Endothelial cell of umbilical vein (primary cell): ENCODE data around the gene FGF22. TPM values are rescaled to one million over a fixed set of nuclear protein-coding genes. Genes with fewer than 3 reads are reported as not detected.
A peak's percentile ranks its signal among the peaks of the same experiment; 100 is the strongest.

Experiments used
- BruUV-seq: library from RNA; stranded (reverse); fragments of 400-500 nt; replicated peaks from 2 replicates; lab custom pipeline; 2021; lab: Mats Ljungman, UMichigan
- CTCF ChIA-PET: fragments of 300-600, 350-600 bp; sonication (Branson Sonifier 250); formaldehyde crosslinking; loops from one replicate; lab custom pipeline; 2021; ENCODE audit warnings: antibody characterized with exemption, inconsistent platforms; lab: Charles Lee
- POLR2A ChIA-PET: fragments of 300-600, 350-600 bp; sonication (Branson Sonifier 250); formaldehyde crosslinking; loops from one replicate; lab custom pipeline; 2021; ENCODE audit warnings: antibody characterized with exemption, inconsistent platforms; lab: Charles Lee
- DNase-seq: peaks from one replicate; pipeline ENCODE4 v3.0.0-alpha.2; 2011; ENCODE audit warnings: low read depth, low spot score
- FAIRE-seq: peaks from 2 replicates; lab custom pipeline; 2011; peaks lifted over from hg19 to GRCh38; lab: Jason Lieb, UNC
- H2AFZ ChIP-seq: 2 replicates; pipeline ENCODE4 v1.6.0; 2012; ENCODE audit warnings: low read depth, low read length, control low read depth, inconsistent platforms
- H3K27ac ChIP-seq: 2 replicates; pipeline ENCODE4 v1.5.1; 2011; ENCODE audit warnings: low read depth, mild to moderate bottlenecking, control low read depth, low read length, moderate library complexity; ENCODE audit not compliant: insufficient read depth
- H3K27me3 ChIP-seq, 2 experiments: 2 replicates each; pipeline versions ENCODE4 v1.6.0 to v1.6.1; 2011; ENCODE audit warnings: low read length in 2 of 2, mixed read lengths in 1 of 2; ENCODE audit not compliant: control insufficient read depth in 2 of 2, insufficient read depth in 2 of 2
- H3K36me3 ChIP-seq, 2 experiments: 2 replicates in 1 of 2; 3 replicates in 1 of 2; pipeline ENCODE4 v1.5.1; 2011; ENCODE audit warnings: low read length in 2 of 2, mild to moderate bottlenecking in 1 of 2, moderate library complexity in 1 of 2; ENCODE audit not compliant: control insufficient read depth in 2 of 2, insufficient read depth in 2 of 2; ENCODE audit errors: extremely low read depth in 1 of 2
- H3K4me1 ChIP-seq: 3 replicates; pipeline ENCODE4 v1.5.1; 2011; ENCODE audit warnings: mild to moderate bottlenecking, low read length; ENCODE audit not compliant: control insufficient read depth, insufficient read depth; ENCODE audit errors: extremely low read depth
- H3K4me2 ChIP-seq: 2 replicates; pipeline ENCODE4 v1.6.1; 2011; ENCODE audit warnings: low read length, control low read depth, mixed read lengths; ENCODE audit not compliant: insufficient read depth
- H3K4me3 ChIP-seq, 3 experiments: fragments of 200-600 bp in 1 of 3; sonication (generic), shearing (Covaris generic) in 1 of 3; replicated peaks in 1 of 3; 2 replicates each; pipeline ENCODE4 v1.5.1; 2011 to 2016; ENCODE audit warnings: control low read depth in 3 of 3, low read length in 3 of 3, mild to moderate bottlenecking in 2 of 3, inconsistent platforms in 1 of 3, low read depth in 1 of 3, moderate library complexity in 1 of 3; ENCODE audit not compliant: insufficient read depth in 1 of 3
- H3K79me2 ChIP-seq: 2 replicates; pipeline ENCODE4 v1.6.0; 2012; ENCODE audit warnings: low read length, inconsistent platforms; ENCODE audit not compliant: control insufficient read depth, insufficient read depth
- H3K9ac ChIP-seq: replicated peaks from 2 replicates; pipeline ENCODE3; 2011; ENCODE audit warnings: low read length, control low read depth; ENCODE audit not compliant: insufficient read depth; ENCODE audit errors: extremely low read depth
- H3K9me1 ChIP-seq: replicated peaks from 3 replicates; pipeline ENCODE4 v1.6.0; 2011; ENCODE audit warnings: mild to moderate bottlenecking, low read length; ENCODE audit not compliant: control insufficient read depth, insufficient read depth; ENCODE audit errors: extremely low read depth
- H3K9me3 ChIP-seq: replicated peaks from 2 replicates; pipeline ENCODE4 v1.5.1; 2012; ENCODE audit warnings: low read length, inconsistent platforms; ENCODE audit not compliant: control insufficient read depth, insufficient read depth
- H4K20me1 ChIP-seq: replicated peaks from 2 replicates; pipeline ENCODE3; 2011; ENCODE audit warnings: mild to moderate bottlenecking, low read length; ENCODE audit not compliant: control insufficient read depth, insufficient read depth; ENCODE audit errors: extremely low read depth
- EZH2 ChIP-seq: IDR thresholded peaks from 2 replicates; pipeline ENCODE4 v1.6.1; 2012; ENCODE audit warnings: borderline replicate concordance, low read depth, mild to moderate bottlenecking, moderate library complexity, low read length, inconsistent platforms; ENCODE audit not compliant: severe bottlenecking
- FOS ChIP-seq: IDR thresholded peaks from 2 replicates; pipeline ENCODE4 v1.6.1; 2011; ENCODE audit warnings: mild to moderate bottlenecking, low read length, moderate library complexity, borderline replicate concordance; ENCODE audit not compliant: insufficient read depth
- JUN ChIP-seq: IDR thresholded peaks from 2 replicates; pipeline ENCODE4 v1.6.1; 2011; ENCODE audit warnings: borderline replicate concordance, low read depth; ENCODE audit not compliant: insufficient read length, insufficient read depth
- POLR2A ChIP-seq: IDR thresholded peaks from 2 replicates; pipeline ENCODE4 v1.6.1; 2012; ENCODE audit warnings: low read depth, mild to moderate bottlenecking, control low read depth, low read length
- dilution Hi-C: fragments of 300-500 bp; cut with MboI; formaldehyde crosslinking; loops from one replicate; pipeline ENCODE4 v1.15.0; 2019; ENCODE audit warnings: low sequenced_read_pairs; ENCODE audit not compliant: extremely low pct_ligation_motif_present
- intact Hi-C: fragments of 100-400 bp; cut with micrococcal nuclease; formaldehyde crosslinking; loops from one replicate; pipeline ENCODE4 v1.10.0; 2022
- polyA plus RNA-seq, 4 experiments: library from polyadenylated mRNA; depleted of rRNA in 3 of 4; stranded (reverse) in 3 of 4; unstranded in 1 of 4; fragments of >200 nt; gene quantifications; 2 replicates each; pipeline versions ENCODE4 v1.2.1 to v1.2.3, GENCODE V29; 2011 to 2012; ENCODE audit warnings: missing spikeins in 1 of 4
- total RNA-seq: library from RNA; stranded (reverse); gene quantifications from 2 replicates; pipeline ENCODE4 v1.2.3, GENCODE V29; 2021
- TF ChIP-seq, protein P1 (sequence below), 2 donors: IDR thresholded peaks; 1 replicate in 1 of 2; 2 replicates in 1 of 2; pipeline ENCODE4 v1.5.1; 2011; ENCODE audit warnings: low read length in 2 of 2, mild to moderate bottlenecking in 2 of 2, moderate library complexity in 2 of 2, control low read depth in 1 of 2, inconsistent platforms in 1 of 2, low read depth in 1 of 2; ENCODE audit not compliant: insufficient read depth in 1 of 2; ENCODE audit errors: extremely low read depth in 1 of 2
- TF ChIP-seq, protein P2 (sequence below): IDR thresholded peaks from 2 replicates; pipeline ENCODE4 v1.6.1; 2011; ENCODE audit not compliant: insufficient read depth, insufficient read length

The FGF22 gene
- total and polyA plus RNA-seq, 2 donors (not counting 3 experiments of a cell fraction or from before 2014, with no cell fraction given) = 0.07 TPM; not detected in 1

DNA sequence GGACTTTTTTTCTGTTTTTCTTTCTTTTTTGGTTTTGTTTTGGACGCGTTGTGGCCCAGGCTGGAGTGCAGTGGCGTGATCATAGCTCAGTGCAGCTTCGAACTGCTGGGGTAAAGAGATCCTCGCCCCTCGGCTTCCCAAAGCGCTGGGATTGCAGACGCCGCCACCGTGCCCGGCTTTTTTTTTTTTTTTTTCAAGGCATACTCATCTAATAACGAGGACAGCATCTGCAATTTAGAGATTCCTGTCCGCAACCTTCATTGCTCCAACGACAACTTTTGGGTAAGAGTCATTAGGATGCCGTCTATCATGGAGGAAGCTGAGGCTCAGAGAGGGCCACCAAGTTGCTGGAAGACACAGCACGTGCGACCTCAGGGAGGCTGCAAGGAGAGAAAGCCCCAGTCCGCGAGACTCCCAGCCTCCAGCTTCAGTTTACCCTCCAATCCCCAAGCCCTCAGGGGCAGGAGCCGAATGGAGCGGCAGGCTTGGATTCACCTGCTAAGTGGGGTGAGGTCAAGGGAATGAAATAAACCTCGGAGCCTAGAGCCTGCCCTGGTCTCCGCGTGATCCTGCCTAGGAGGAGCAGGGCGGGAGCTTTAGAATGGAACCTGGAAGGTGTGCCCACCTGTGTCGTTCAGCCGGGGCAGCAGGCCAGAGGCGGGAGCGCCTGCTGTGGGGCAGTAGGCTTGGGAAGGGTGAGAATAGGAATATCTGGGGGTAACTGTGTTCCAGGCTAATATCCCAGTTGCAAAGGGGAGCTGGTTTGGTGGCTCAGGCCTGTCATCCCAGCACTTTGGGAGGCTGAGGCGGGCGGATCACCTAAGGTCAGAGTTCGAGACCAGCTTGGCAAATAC, 5.7 kb upstream of the FGF22 start:
- intact Hi-C loops (loop anchor here (1.0 to 2.0 kb wide), 2 partner anchors 45 to 103 kb away; partner anchors contain the start of genes CDC34 and HCN2), dilution Hi-C loops (no loop called here)
- ChIA-PET CTCF (interaction anchor here (0.9 to 1.4 kb wide), 2 partner anchors 28 to 100 kb away, joined by 3 to 4 read pairs; no protein-coding TSS in a partner anchor), POLR2A (no interaction called here)
- TF ChIP-seq, protein P1, sequence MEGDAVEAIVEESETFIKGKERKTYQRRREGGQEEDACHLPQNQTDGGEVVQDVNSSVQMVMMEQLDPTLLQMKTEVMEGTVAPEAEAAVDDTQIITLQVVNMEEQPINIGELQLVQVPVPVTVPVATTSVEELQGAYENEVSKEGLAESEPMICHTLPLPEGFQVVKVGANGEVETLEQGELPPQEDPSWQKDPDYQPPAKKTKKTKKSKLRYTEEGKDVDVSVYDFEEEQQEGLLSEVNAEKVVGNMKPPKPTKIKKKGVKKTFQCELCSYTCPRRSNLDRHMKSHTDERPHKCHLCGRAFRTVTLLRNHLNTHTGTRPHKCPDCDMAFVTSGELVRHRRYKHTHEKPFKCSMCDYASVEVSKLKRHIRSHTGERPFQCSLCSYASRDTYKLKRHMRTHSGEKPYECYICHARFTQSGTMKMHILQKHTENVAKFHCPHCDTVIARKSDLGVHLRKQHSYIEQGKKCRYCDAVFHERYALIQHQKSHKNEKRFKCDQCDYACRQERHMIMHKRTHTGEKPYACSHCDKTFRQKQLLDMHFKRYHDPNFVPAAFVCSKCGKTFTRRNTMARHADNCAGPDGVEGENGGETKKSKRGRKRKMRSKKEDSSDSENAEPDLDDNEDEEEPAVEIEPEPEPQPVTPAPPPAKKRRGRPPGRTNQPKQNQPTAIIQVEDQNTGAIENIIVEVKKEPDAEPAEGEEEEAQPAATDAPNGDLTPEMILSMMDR (IDR thresholded peaks at IDR 0.05; ENCODE audit: extremely low read depth in 1 of 2, insufficient read depth in 1 of 2, low read depth in 1 of 2, low read length in 2 of 2) = no peak
- TF ChIP-seq FOS (no peak), EZH2 (no peak), POLR2A (no peak), JUN (no peak)
- TF ChIP-seq, protein P2, sequence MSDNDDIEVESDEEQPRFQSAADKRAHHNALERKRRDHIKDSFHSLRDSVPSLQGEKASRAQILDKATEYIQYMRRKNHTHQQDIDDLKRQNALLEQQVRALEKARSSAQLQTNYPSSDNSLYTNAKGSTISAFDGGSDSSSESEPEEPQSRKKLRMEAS = no peak
- Histone ChIP-seq H3K27ac (peak overlapping the region; percentile 48), H4K20me1 (no peaks in the 10 kb centered on the region), H3K4me2 (peak overlapping the region; percentile 85), H3K9ac (peak overlapping the region; percentile 74), H3K27me3 (no peaks in the 10 kb centered on the region), H2AFZ (peak overlapping the region; percentile 86), H3K79me2 (peaks cover 13% of the 10 kb centered on the region), H3K36me3 (no peaks in the 10 kb centered on the region), H3K4me3 (peak overlapping the region; percentile 49 to 85 (median 84)), H3K4me1 (peaks cover 16% of the 10 kb centered on the region), H3K9me1 (no peaks in the 10 kb centered on the region), H3K9me3 (no peaks in the 10 kb centered on the region)
- FAIRE-seq = no peak
- no peak for DNase-seq
- BruUV-seq = no TSS peak
